Occipital lobe (tissue), 2 donors: Measurements from ENCODE around the gene SAAL1. TPM values are rescaled to one million over a fixed set of nuclear protein-coding genes. Genes with fewer than 3 reads are reported as not detected.

ENCODE experiments used
- small RNA-seq: library from RNA; depleted of rRNA; stranded (forward); fragments of <200 nt; gene quantifications from one replicate; pipeline ENCODE3, GENCODE V24; 2014
- total RNA-seq: library from RNA; depleted of rRNA; stranded (reverse); fragments of >200 nt; gene quantifications from one replicate; pipeline ENCODE4 v1.2.3, GENCODE V29; 2014

SAAL1 gene
- total RNA-seq, 1 donor from 2014 or later, result 31.4 TPM

Small RNA genes within 50 kb of the gene (small RNA-seq; reads per million reads assigned to genes)
- not detected for gene HIGD1AP5

Other genes starting within 250 kb of the SAAL1 start
- 45.5 TPM for gene SERGEF, start 93.0 kb downstream of the SAAL1 start, total RNA-seq
- gene TPH1, start 59.8 kb downstream of the SAAL1 start, total RNA-seq, result 0.47 TPM
- gene MRGPRX3, start 26.5 kb upstream of the SAAL1 start, total RNA-seq, result not detected
- gene MRGPRX4, start 66.8 kb upstream of the SAAL1 start, total RNA-seq, result not detected
- gene SAA4, start 130.7 kb upstream of the SAAL1 start, total RNA-seq, result not detected
- 0.31 TPM for gene SAA2, start 142.6 kb upstream of the SAAL1 start, total RNA-seq
- gene SAA1, start 160.2 kb upstream of the SAAL1 start, total RNA-seq, result not detected
- gene HPS5, start 216.1 kb upstream of the SAAL1 start, total RNA-seq, result 126 TPM
- 84.2 TPM for gene GTF2H1, start 216.5 kb upstream of the SAAL1 start, total RNA-seq